Neutrophil (primary cell): ENCODE measurements around the gene DPYD.

ENCODE experiments used
- H3K27ac ChIP-seq: fragments of 200-600 bp; sonication (generic); 2 replicates; pipeline ENCODE4 v1.5.1; 2016; ENCODE audit warnings: mild to moderate bottlenecking, moderate library complexity
- H3K27me3 ChIP-seq: fragments of 200-600 bp; sonication (generic); 2 replicates; pipeline ENCODE4 v1.6.0; 2016; ENCODE audit warnings: mild to moderate bottlenecking
- H3K36me3 ChIP-seq: fragments of 200-600 bp; sonication (generic); 2 replicates; pipeline ENCODE4 v1.5.1; 2017
- H3K4me1 ChIP-seq, 2 experiments: fragments of 200-600 bp in 1 of 2; sonication (generic) in 1 of 2; 1 replicate in 1 of 2; 2 replicates in 1 of 2; pipeline versions ENCODE4 v1.5.1 to v1.6.1; 2013 to 2016; ENCODE audit warnings: low read depth in 1 of 2, low read length in 1 of 2, mild to moderate bottlenecking in 1 of 2, moderate library complexity in 1 of 2; ENCODE audit not compliant: control insufficient read depth in 1 of 2, insufficient read depth in 1 of 2
- H3K4me3 ChIP-seq, 2 experiments: fragments of 200-600 bp in 1 of 2; sonication (generic) in 1 of 2; 1 replicate in 1 of 2; 2 replicates in 1 of 2; pipeline ENCODE4 v1.5.1; 2013 to 2016; ENCODE audit warnings: low read depth in 1 of 2, low read length in 1 of 2, mild to moderate bottlenecking in 1 of 2, moderate library complexity in 1 of 2
- H3K9me3 ChIP-seq: fragments of 200-600 bp; sonication (generic); 2 replicates; pipeline ENCODE4 v1.5.1; 2016
- CTCF ChIP-seq: fragments of 200-600 bp; sonication (generic); IDR thresholded peaks from 2 replicates; pipeline ENCODE4 v1.5.1; 2016; ENCODE audit warnings: antibody characterized with exemption

DPYD gene

GRCh38 chr1:97265630-97266029, 655.2 kb downstream of the DPYD start:
- H3K27ac ChIP-seq, result no peak overlapping the region
- no peak overlapping the region for H3K4me3 ChIP-seq
- H3K36me3 ChIP-seq, result no peaks in the 10 kb centered on the region
- no peaks in the 10 kb centered on the region for H3K9me3 ChIP-seq
- no peak for TF ChIP-seq CTCF
- H3K4me1 ChIP-seq, result no peaks in the 10 kb centered on the region
- H3K27me3 ChIP-seq, result no peaks in the 10 kb centered on the region

- Histone ChIP-seq H3K27ac (no peak overlapping the region), H3K4me3 (no peak overlapping the region), H3K9me3 (no peaks in the 10 kb centered on the region), H3K27me3 (no peaks in the 10 kb centered on the region), H3K36me3 (no peaks in the 10 kb centered on the region), H3K4me1 (no peaks in the 10 kb centered on the region)
- no peak for TF ChIP-seq CTCF
Observed at GRCh38 chr1:97262842-97263241, 658.0 kb downstream of the DPYD start.

GRCh38 chr1:97258597-97258996, 662.2 kb downstream of the DPYD start:
- H3K27ac ChIP-seq, result no peak overlapping the region
- H3K9me3 ChIP-seq, result no peaks in the 10 kb centered on the region
- no peaks in the 10 kb centered on the region for H3K36me3 ChIP-seq
- no peak for TF ChIP-seq CTCF
- no peaks in the 10 kb centered on the region for H3K27me3 ChIP-seq
- no peak overlapping the region for H3K4me3 ChIP-seq
- peaks cover 3 to 13% of the 10 kb centered on the region in 2 experiments for H3K4me1 ChIP-seq

GRCh38 chr1:97254731-97255463, 665.9 kb downstream of the DPYD start:
- H3K36me3 ChIP-seq, result no peaks in the 10 kb centered on the region
- peaks cover 20 to 34% of the 10 kb centered on the region in 2 experiments for H3K4me1 ChIP-seq
- no peak overlapping the region for H3K4me3 ChIP-seq
- no peak overlapping the region for H3K27ac ChIP-seq
- TF ChIP-seq CTCF, result no peak
- no peaks in the 10 kb centered on the region for H3K9me3 ChIP-seq
- no peaks in the 10 kb centered on the region for H3K27me3 ChIP-seq

GRCh38 chr1:97252925-97253324, 667.9 kb downstream of the DPYD start:
- H3K9me3 ChIP-seq, result no peaks in the 10 kb centered on the region
- no peaks in the 10 kb centered on the region for H3K36me3 ChIP-seq
- peaks cover 20 to 41% of the 10 kb centered on the region in 2 experiments for H3K4me1 ChIP-seq
- TF ChIP-seq CTCF, result no peak
- no peak overlapping the region for H3K4me3 ChIP-seq
- H3K27me3 ChIP-seq, result no peaks in the 10 kb centered on the region
- no peak overlapping the region for H3K27ac ChIP-seq
